Neutrophil (primary cell): ENCODE data around the gene CALHM1.

Source experiments
- H3K27ac ChIP-seq: fragments of 200-600 bp; sonication (generic); 2 replicates; pipeline ENCODE4 v1.5.1; 2016; ENCODE audit warnings: mild to moderate bottlenecking, moderate library complexity
- H3K27me3 ChIP-seq: fragments of 200-600 bp; sonication (generic); 2 replicates; pipeline ENCODE4 v1.6.0; 2016; ENCODE audit warnings: mild to moderate bottlenecking
- H3K36me3 ChIP-seq: fragments of 200-600 bp; sonication (generic); 2 replicates; pipeline ENCODE4 v1.5.1; 2017
- H3K4me1 ChIP-seq, 2 experiments: fragments of 200-600 bp in 1 of 2; sonication (generic) in 1 of 2; 1 replicate in 1 of 2; 2 replicates in 1 of 2; pipeline versions ENCODE4 v1.5.1 to v1.6.1; 2013 to 2016; ENCODE audit warnings: low read depth in 1 of 2, low read length in 1 of 2, mild to moderate bottlenecking in 1 of 2, moderate library complexity in 1 of 2; ENCODE audit not compliant: control insufficient read depth in 1 of 2, insufficient read depth in 1 of 2
- H3K4me3 ChIP-seq, 2 experiments: fragments of 200-600 bp in 1 of 2; sonication (generic) in 1 of 2; 1 replicate in 1 of 2; 2 replicates in 1 of 2; pipeline ENCODE4 v1.5.1; 2013 to 2016; ENCODE audit warnings: low read depth in 1 of 2, low read length in 1 of 2, mild to moderate bottlenecking in 1 of 2, moderate library complexity in 1 of 2
- H3K9me3 ChIP-seq: fragments of 200-600 bp; sonication (generic); 2 replicates; pipeline ENCODE4 v1.5.1; 2016
- TF ChIP-seq, protein P1 (sequence below): fragments of 200-600 bp; sonication (generic); IDR thresholded peaks from 2 replicates; pipeline ENCODE4 v1.5.1; 2016; ENCODE audit warnings: antibody characterized with exemption

Gene CALHM1

DNA sequence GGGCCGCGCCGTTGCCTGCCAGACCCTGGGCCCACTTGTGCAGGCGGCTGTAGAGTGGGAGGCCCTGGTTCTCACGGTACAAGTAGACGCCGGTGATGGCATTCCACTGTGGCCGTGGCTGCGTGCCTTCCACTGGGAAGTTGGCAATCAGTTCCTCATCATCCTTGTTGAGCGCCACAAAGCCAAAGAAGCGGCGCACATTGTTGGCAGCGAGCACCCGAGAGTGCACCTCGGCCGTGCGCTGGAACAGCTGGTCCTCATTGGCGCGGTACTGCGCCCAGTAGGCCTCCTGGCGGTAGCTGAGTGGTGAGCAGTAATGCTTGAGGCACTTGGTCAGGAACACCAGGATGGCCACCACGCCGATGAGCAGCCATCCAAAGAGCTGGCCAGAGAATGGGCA is 11.5 kb downstream of the CALHM1 start:
- Histone ChIP-seq H3K27me3 (peaks cover 29% of the 10 kb centered on the region), H3K4me1 (peaks cover 4 to 7% of the 10 kb centered on the region in 2 experiments), H3K9me3 (no peaks in the 10 kb centered on the region), H3K27ac (no peak overlapping the region), H3K36me3 (peaks cover 44% of the 10 kb centered on the region), H3K4me3 (no peak overlapping the region)
- TF ChIP-seq, protein P1, sequence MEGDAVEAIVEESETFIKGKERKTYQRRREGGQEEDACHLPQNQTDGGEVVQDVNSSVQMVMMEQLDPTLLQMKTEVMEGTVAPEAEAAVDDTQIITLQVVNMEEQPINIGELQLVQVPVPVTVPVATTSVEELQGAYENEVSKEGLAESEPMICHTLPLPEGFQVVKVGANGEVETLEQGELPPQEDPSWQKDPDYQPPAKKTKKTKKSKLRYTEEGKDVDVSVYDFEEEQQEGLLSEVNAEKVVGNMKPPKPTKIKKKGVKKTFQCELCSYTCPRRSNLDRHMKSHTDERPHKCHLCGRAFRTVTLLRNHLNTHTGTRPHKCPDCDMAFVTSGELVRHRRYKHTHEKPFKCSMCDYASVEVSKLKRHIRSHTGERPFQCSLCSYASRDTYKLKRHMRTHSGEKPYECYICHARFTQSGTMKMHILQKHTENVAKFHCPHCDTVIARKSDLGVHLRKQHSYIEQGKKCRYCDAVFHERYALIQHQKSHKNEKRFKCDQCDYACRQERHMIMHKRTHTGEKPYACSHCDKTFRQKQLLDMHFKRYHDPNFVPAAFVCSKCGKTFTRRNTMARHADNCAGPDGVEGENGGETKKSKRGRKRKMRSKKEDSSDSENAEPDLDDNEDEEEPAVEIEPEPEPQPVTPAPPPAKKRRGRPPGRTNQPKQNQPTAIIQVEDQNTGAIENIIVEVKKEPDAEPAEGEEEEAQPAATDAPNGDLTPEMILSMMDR = no peak

GRCh38 chr10:103445767-103446567 is 12.7 kb downstream of the CALHM1 start:
- Histone ChIP-seq H3K27me3 (peaks cover 17% of the 10 kb centered on the region), H3K27ac (no peak overlapping the region), H3K4me3 (no peak overlapping the region), H3K9me3 (no peaks in the 10 kb centered on the region), H3K4me1 (peaks cover 0 to under 1% of the 10 kb centered on the region in 2 experiments), H3K36me3 (peaks cover 56% of the 10 kb centered on the region)
- TF ChIP-seq, protein P1 = no peak

- Histone ChIP-seq H3K9me3 (no peaks in the 10 kb centered on the region), H3K4me1 (no peaks in the 10 kb centered on the region)
Observed at GRCh38 chr10:103445366-103445765, 13.3 kb downstream of the CALHM1 start.

GRCh38 chr10:103444478-103444877 is 14.2 kb downstream of the CALHM1 start:
- Histone ChIP-seq H3K27ac (no peak overlapping the region), H3K36me3 (peaks cover 70% of the 10 kb centered on the region), H3K9me3 (no peaks in the 10 kb centered on the region), H3K4me1 (no peaks in the 10 kb centered on the region), H3K4me3 (no peak overlapping the region), H3K27me3 (peaks cover 2% of the 10 kb centered on the region)
- TF ChIP-seq, protein P1 = no peak

More at GRCh38 chr10:103445366-103445765, 13.3 kb downstream of the CALHM1 start:
- Histone ChIP-seq H3K27ac (no peak overlapping the region), H3K4me3 (no peak overlapping the region), H3K36me3 (peaks cover 61% of the 10 kb centered on the region), H3K27me3 (peaks cover 11% of the 10 kb centered on the region)
- TF ChIP-seq, protein P1 = no peak

DNA sequence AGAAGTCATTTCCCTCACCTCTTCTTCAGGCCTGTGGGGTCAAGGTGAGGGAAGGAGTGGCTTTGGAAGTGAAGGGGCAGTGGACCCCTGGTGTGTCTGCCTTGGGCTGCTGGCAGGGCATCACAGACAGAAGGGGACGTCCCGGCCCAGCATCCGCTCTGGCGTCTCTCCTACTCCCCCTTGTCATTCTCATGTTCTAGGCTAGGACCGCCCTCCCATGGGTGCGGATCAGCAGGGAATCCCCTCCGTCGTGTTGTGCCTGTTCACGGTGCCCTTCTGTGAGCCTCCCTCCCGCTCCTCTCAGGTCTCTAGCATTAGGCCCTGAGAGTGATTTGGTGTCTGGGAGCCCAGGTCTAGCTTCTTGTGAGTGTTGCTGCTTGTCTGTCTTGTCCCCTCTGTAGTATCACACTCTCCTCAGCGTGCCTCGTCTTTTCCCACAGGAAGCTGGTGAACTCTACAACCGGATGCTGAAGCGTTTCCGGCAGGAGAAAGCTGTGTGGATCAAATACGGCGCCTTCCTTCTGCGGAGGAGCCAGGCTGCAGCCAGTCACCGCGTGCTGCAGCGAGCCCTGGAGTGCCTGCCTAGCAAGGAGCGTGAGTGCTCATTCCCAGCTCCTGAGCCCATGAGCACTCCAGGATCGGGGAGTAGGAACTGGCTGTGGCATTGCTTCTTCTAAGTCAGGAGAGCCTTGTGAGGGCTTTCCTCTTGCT is 15.1 kb downstream of the CALHM1 start:
- Histone ChIP-seq H3K4me3 (no peak overlapping the region), H3K9me3 (no peaks in the 10 kb centered on the region), H3K27me3 (no peaks in the 10 kb centered on the region), H3K27ac (no peak overlapping the region), H3K4me1 (no peaks in the 10 kb centered on the region), H3K36me3 (peaks cover 79% of the 10 kb centered on the region)
- TF ChIP-seq, protein P1 = no peak
